ENCODE data around the gene VAMP8. TPM values are rescaled to one million over a fixed set of nuclear protein-coding genes. Genes with fewer than 3 reads are reported as not detected.

VAMP8 gene
- total and polyA plus RNA-seq, 9 donors = 5.9 to 58.4 (median 24.7) TPM

DNA sequence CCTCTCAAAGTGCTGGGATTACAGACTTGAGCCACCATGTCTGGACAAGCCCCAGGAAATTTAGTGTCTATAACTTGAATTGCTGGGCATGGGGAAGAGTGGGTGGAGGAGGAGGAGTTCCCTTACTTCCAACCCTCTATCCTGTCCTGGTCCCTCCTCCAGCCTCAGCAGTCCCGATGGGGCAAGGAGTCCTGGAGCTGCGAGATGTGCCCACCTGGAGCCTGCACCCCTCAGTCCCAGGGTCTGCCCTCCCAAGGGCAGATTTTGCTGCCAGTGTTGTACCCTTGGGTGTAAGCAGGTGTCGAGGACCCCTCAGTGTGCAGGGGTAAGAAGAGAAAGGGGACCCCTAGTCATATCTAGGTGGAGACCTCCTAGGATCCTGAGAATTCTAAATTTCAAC lies 2.8 kb downstream of the VAMP8 start:
- Histone ChIP-seq H3K27ac (peak overlapping the region in 1 of 2 donors; percentile 39), H3K9me3 (no peaks in the 10 kb centered on the region), H3K4me3 (no peak overlapping the region), H3K4me1 (ENCODE audit: insufficient read depth) (peaks cover 2% of the 10 kb centered on the region), H3K27me3 (no peaks in the 10 kb centered on the region), H3K36me3 (no peaks in the 10 kb centered on the region)
- 76 to 84% (median 82%) methylated on average over 3 of the region's 3 CpGs for WGBS, 3 donors
- intact Hi-C loops (cut with DNase I) = no loop called here
- no peak for TF ChIP-seq EP300 (IDR thresholded peaks at IDR 0.05)
- no peak for TF ChIP-seq POLR2A (IDR thresholded peaks at IDR 0.05)
- TF ChIP-seq, protein P1, sequence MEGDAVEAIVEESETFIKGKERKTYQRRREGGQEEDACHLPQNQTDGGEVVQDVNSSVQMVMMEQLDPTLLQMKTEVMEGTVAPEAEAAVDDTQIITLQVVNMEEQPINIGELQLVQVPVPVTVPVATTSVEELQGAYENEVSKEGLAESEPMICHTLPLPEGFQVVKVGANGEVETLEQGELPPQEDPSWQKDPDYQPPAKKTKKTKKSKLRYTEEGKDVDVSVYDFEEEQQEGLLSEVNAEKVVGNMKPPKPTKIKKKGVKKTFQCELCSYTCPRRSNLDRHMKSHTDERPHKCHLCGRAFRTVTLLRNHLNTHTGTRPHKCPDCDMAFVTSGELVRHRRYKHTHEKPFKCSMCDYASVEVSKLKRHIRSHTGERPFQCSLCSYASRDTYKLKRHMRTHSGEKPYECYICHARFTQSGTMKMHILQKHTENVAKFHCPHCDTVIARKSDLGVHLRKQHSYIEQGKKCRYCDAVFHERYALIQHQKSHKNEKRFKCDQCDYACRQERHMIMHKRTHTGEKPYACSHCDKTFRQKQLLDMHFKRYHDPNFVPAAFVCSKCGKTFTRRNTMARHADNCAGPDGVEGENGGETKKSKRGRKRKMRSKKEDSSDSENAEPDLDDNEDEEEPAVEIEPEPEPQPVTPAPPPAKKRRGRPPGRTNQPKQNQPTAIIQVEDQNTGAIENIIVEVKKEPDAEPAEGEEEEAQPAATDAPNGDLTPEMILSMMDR (IDR thresholded peaks at IDR 0.05) = no peak
- DNase-seq = no peak

DNA sequence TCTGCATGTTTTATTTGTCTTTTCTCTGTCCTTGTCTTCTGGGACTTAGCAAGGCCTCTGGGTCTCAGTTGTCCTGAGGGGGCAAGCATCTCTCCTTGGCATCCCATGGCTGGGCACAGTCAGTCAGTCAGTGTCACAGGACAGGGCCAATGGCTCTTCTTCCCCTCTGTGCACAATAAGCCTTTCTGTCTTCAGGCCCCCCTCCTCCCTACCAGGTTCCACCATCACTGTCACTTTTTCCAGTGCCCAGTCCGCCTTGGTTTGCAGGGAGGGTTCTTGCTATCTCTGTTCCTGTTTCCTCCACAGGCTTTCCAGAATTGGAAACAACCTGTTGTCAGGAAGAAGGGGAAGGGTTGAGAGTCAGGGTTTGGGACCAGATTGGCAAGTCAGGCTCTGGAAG lies 5.1 kb downstream of the VAMP8 start:
- no peak overlapping the region for H3K27ac ChIP-seq
- intact Hi-C loops (cut with DNase I) = no loop called here
- H3K36me3 ChIP-seq = no peaks in the 10 kb centered on the region

DNA sequence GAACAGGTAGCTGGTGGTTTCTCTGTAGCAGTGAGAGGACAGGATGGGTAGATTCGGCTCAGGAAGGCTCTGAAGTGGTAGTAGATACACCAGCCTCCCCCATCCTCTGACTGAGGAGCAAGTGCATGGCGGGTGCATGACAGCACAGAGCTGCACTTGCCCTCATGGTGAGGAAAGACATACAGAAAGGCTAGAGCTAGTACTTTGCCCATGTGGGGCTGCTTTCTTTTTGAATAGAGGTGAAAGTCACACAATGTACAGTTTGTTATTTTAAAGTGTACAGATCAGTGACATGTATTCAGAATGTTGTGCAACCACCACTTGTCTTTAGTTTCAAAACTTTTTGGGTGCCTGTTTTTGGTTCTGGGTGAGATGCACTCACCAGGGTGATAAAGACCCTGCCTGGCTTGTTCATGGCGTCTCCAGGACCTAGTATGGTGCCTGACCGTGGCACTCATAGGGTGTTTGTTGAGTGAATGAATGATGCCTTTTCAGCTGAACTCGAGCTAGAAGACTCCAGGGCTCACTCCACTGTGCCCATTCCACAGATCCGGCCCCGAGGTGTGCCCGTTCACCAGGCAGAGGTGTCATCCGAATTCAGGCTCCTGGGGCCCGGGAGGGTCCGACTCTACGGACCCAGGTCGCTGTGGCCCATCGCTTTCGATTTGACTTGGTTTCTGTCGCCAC lies 6.4 kb downstream of the VAMP8 start:
- 18 to 20% (median 20%) methylated on average over 16 of the region's 16 CpGs for WGBS, 3 donors
- H3K36me3 ChIP-seq = no peaks in the 10 kb centered on the region
- no peak for DNase-seq
- TF ChIP-seq POLR2A (IDR thresholded peaks at IDR 0.05) (no peak), EP300 (IDR thresholded peaks at IDR 0.05) (no peak)
- TF ChIP-seq, protein P1 (IDR thresholded peaks at IDR 0.05) = no peak
- no peaks in the 10 kb centered on the region for H3K9me3 ChIP-seq
- peaks cover 6% of the 10 kb centered on the region for H3K4me1 ChIP-seq (ENCODE audit: insufficient read depth)
- intact Hi-C loops (cut with DNase I) = no loop called here
- no peaks in the 10 kb centered on the region for H3K27me3 ChIP-seq
- H3K27ac ChIP-seq = peak overlapping the region; percentile 38 to 46
- H3K4me3 ChIP-seq = peak overlapping the region; percentile 61

More for the DNA sequence above, 5.1 kb downstream of the VAMP8 start:
- Histone ChIP-seq H3K4me1 (ENCODE audit: insufficient read depth) (peaks cover 4% of the 10 kb centered on the region), H3K27me3 (no peaks in the 10 kb centered on the region), H3K4me3 (no peak overlapping the region), H3K9me3 (no peaks in the 10 kb centered on the region)
- TF ChIP-seq, protein P1 (IDR thresholded peaks at IDR 0.05) = no peak
- TF ChIP-seq EP300 (IDR thresholded peaks at IDR 0.05) (no peak), POLR2A (IDR thresholded peaks at IDR 0.05) (no peak)
- DNase-seq = no peak
- 80 to 87% (median 84%) methylated on average over 1 of the region's 1 CpG for WGBS, 3 donors

DNA sequence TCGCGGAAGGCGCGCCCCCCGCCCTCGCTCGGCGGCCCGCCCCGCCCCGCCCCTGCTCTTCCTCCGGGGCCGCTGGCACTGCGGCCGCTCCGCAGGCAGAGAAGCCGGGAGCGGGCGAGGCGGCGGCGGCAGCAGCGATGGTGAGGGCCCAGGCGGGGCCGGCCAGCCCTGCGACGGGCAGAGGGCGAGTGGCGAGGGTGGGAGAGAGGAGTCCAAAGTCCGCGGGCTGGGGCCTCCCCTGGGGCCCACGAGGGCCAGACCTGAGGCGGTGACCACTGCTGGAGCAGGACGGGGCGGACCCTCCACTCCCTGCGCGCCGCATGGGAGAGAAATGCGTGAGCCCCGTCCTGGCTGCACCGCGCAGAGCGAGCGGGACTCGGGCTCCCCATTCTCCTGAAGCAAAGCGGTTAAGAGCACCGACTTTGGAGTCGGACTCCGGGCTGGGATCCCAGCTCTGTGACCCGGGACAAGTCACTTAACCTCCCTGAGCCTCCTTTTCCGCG lies 7.0 kb downstream of the VAMP8 start, which contains the start of gene VAMP5:
Gene VAMP5 (plus strand): TSS at position 78 of the 503 bp plus-strand sequence. CDS start 60 bp downstream, at position 138.
- Histone ChIP-seq H3K27ac (peak within 1 kb of the TSS; percentile 38 to 46), H3K4me1 (ENCODE audit: insufficient read depth) (peaks cover 6% of the 10 kb centered on the region), H3K9me3 (no peaks in the 10 kb centered on the region), H3K36me3 (no peaks in the 10 kb centered on the region), H3K27me3 (no peaks in the 10 kb centered on the region), H3K4me3 (peak within 1 kb of the TSS; percentile 61)
- intact Hi-C loops (cut with DNase I) = no loop called here
- peak in 3 of 5 donors; percentile 40 to 70 (median 69) for DNase-seq
- TF ChIP-seq EP300 (IDR thresholded peaks at IDR 0.05) (no peak), POLR2A (IDR thresholded peaks at IDR 0.05) (no peak)
- TF ChIP-seq, protein P1 (IDR thresholded peaks at IDR 0.05) = no peak
- WGBS, 3 donors = 1% methylated on average over 29 to 52 of the region's 52 CpGs
